Stimulated activated effector memory CD8-positive, alpha-beta T cell treated with anti-CD3 and anti-CD28 coated beads, Interleukin-12 subunit alpha, Interleukin-12 subunit beta, amount 100 ng/mL, for 72 hours (primary cell): ENCODE results near the gene POLA1.
A peak's percentile ranks its signal among the peaks of the same experiment; 100 is the strongest.
"Not testable (repeated sequence)": the region's sequence is repeated elsewhere in the genome, so short reads cannot be mapped to it uniquely, and the experiment has no call there.

Experiments used
- ATAC-seq: fragments of 150-1000 bp; cut with Tn5 transposase; 2 replicates; pipeline ENCODE4 v1.10.0; 2021
- DNase-seq, 2 donors: peaks; one replicate each; pipeline ENCODE4 v3.0.0; 2021 to 2022; ENCODE audit warnings: low spot score in 2 of 2
- H3K27ac Mint-ChIP-seq: one replicate; pipeline ENCODE4 v1.8.0; 2022; ENCODE audit warnings: mild to moderate bottlenecking, mixed read lengths
- H3K36me3 Mint-ChIP-seq: one replicate; pipeline ENCODE4 v1.8.0; 2022; ENCODE audit warnings: mild to moderate bottlenecking, mixed read lengths
- H3K4me1 Mint-ChIP-seq: one replicate; pipeline ENCODE4 v1.8.0; 2022; ENCODE audit warnings: mixed read lengths
- H3K4me3 Mint-ChIP-seq: one replicate; pipeline ENCODE4 v1.8.0; 2022; ENCODE audit warnings: mild to moderate bottlenecking, mixed read lengths
- H3K9me3 Mint-ChIP-seq: one replicate; pipeline ENCODE4 v1.8.0; 2022; ENCODE audit warnings: mixed read lengths

The POLA1 gene

GRCh38 chrX:24693453-24694202, at the start of gene POLA1:
Gene POLA1, plus strand, starts transcription at chrX:24693918. Its CDS starts 44 bp downstream, at chrX:24693962.
- Mint-ChIP-seq H3K36me3 (peaks cover 12% of the 10 kb centered on the region), H3K9me3 (no peaks in the 10 kb centered on the region), H3K27ac (peak within 1 kb of the TSS; percentile 97), H3K4me3 (peak within 1 kb of the TSS; percentile 90), H3K4me1 (peaks cover 8% of the 10 kb centered on the region)
- peak; percentile 56 to 83 for DNase-seq
- ATAC-seq, result peak; percentile 99

GRCh38 chrX:24646006-24646405, 47.7 kb upstream of the POLA1 start:
- no peak overlapping the region for H3K4me3 Mint-ChIP-seq

GRCh38 chrX:24646745-24647182, 47.0 kb upstream of the POLA1 start:
- ATAC-seq (peak; percentile 51), DNase-seq (no peak)
- Mint-ChIP-seq H3K9me3 (no peaks in the 10 kb centered on the region), H3K4me1 (peaks cover 15% of the 10 kb centered on the region), H3K4me3 (peak overlapping the region; percentile 75), H3K36me3 (no peaks in the 10 kb centered on the region), H3K27ac (peak overlapping the region; percentile 52)

More at GRCh38 chrX:24646006-24646405, 47.7 kb upstream of the POLA1 start:
- H3K4me1 Mint-ChIP-seq, result peaks cover 15% of the 10 kb centered on the region
- H3K36me3 Mint-ChIP-seq, result no peaks in the 10 kb centered on the region
- no peak overlapping the region for H3K27ac Mint-ChIP-seq
- DNase-seq, result no peak
- ATAC-seq, result no peak
- H3K9me3 Mint-ChIP-seq, result no peaks in the 10 kb centered on the region

- ATAC-seq (peak; percentile 99), DNase-seq (peak; percentile 8 to 57)
- H3K27ac Mint-ChIP-seq, result peak within 1 kb of the TSS; percentile 52
Observed at GRCh38 chrX:24647257-24648058, 46.3 kb upstream of the POLA1 start, which contains the start of gene PCYT1B. Gene PCYT1B, minus strand, starts transcription at chrX:24647347. Its CDS starts 242 bp downstream, at chrX:24647105.

GRCh38 chrX:24648495-24648894, 45.2 kb upstream of the POLA1 start:
- peaks cover 15% of the 10 kb centered on the region for H3K4me1 Mint-ChIP-seq
- H3K36me3 Mint-ChIP-seq, result no peaks in the 10 kb centered on the region
- H3K27ac Mint-ChIP-seq, result no peak overlapping the region
- H3K9me3 Mint-ChIP-seq, result no peaks in the 10 kb centered on the region
- no peak for ATAC-seq
- H3K4me3 Mint-ChIP-seq, result no peak overlapping the region
- DNase-seq, result no peak

More at GRCh38 chrX:24647257-24648058, 46.3 kb upstream of the POLA1 start, which contains the start of gene PCYT1B:
- Mint-ChIP-seq H3K36me3 (no peaks in the 10 kb centered on the region), H3K4me1 (peaks cover 15% of the 10 kb centered on the region), H3K9me3 (no peaks in the 10 kb centered on the region), H3K4me3 (peak within 1 kb of the TSS; percentile 75)

- Mint-ChIP-seq H3K4me3 (no peak overlapping the region), H3K27ac (no peak overlapping the region), H3K9me3 (no peaks in the 10 kb centered on the region), H3K36me3 (no peaks in the 10 kb centered on the region), H3K4me1 (peaks cover 14% of the 10 kb centered on the region)
- no peak for ATAC-seq
- no peak for DNase-seq
Observed at GRCh38 chrX:24651783-24652182, 41.9 kb upstream of the POLA1 start.

- not testable (repeated sequence) for H3K4me3 Mint-ChIP-seq, H3K4me1 Mint-ChIP-seq, DNase-seq, H3K36me3 Mint-ChIP-seq, ATAC-seq, H3K9me3 Mint-ChIP-seq, H3K27ac Mint-ChIP-seq
Observed at GRCh38 chrX:24655679-24656078, 38.0 kb upstream of the POLA1 start.

GRCh38 chrX:24657671-24658386, 35.9 kb upstream of the POLA1 start:
- Mint-ChIP-seq H3K27ac (no peak overlapping the region), H3K36me3 (no peaks in the 10 kb centered on the region), H3K4me3 (no peak overlapping the region), H3K4me1 (no peaks in the 10 kb centered on the region), H3K9me3 (no peaks in the 10 kb centered on the region)
- DNase-seq (no peak), ATAC-seq (no peak)

GRCh38 chrX:24658421-24658820, 35.3 kb upstream of the POLA1 start:
- ATAC-seq (no peak), DNase-seq (no peak)
- Mint-ChIP-seq H3K27ac (no peak overlapping the region), H3K4me1 (no peaks in the 10 kb centered on the region), H3K9me3 (no peaks in the 10 kb centered on the region), H3K4me3 (no peak overlapping the region), H3K36me3 (no peaks in the 10 kb centered on the region)

- DNase-seq (no peak), ATAC-seq (no peak)
- no peak overlapping the region for H3K27ac Mint-ChIP-seq
- no peak overlapping the region for H3K4me3 Mint-ChIP-seq
- H3K36me3 Mint-ChIP-seq, result no peaks in the 10 kb centered on the region
- no peaks in the 10 kb centered on the region for H3K4me1 Mint-ChIP-seq
- H3K9me3 Mint-ChIP-seq, result no peaks in the 10 kb centered on the region
Observed at GRCh38 chrX:24659106-24659505, 34.6 kb upstream of the POLA1 start.

GRCh38 chrX:24659646-24660045, 34.1 kb upstream of the POLA1 start:
- Mint-ChIP-seq H3K4me3 (no peak overlapping the region), H3K27ac (no peak overlapping the region), H3K9me3 (no peaks in the 10 kb centered on the region), H3K4me1 (no peaks in the 10 kb centered on the region), H3K36me3 (no peaks in the 10 kb centered on the region)
- DNase-seq (no peak), ATAC-seq (no peak)

GRCh38 chrX:24661292-24661691, 32.4 kb upstream of the POLA1 start:
- DNase-seq, result no peak
- no peak for ATAC-seq
- H3K27ac Mint-ChIP-seq, result no peak overlapping the region
- no peaks in the 10 kb centered on the region for H3K4me1 Mint-ChIP-seq
- no peaks in the 10 kb centered on the region for H3K9me3 Mint-ChIP-seq
- no peak overlapping the region for H3K4me3 Mint-ChIP-seq
- H3K36me3 Mint-ChIP-seq, result no peaks in the 10 kb centered on the region

GRCh38 chrX:24662352-24662751, 31.4 kb upstream of the POLA1 start:
- DNase-seq (no peak), ATAC-seq (no peak)
- Mint-ChIP-seq H3K9me3 (no peaks in the 10 kb centered on the region), H3K4me3 (no peak overlapping the region), H3K4me1 (no peaks in the 10 kb centered on the region), H3K36me3 (no peaks in the 10 kb centered on the region), H3K27ac (no peak overlapping the region)

- H3K4me3 Mint-ChIP-seq, result no peak overlapping the region
- ATAC-seq (no peak), DNase-seq (no peak)
- no peaks in the 10 kb centered on the region for H3K9me3 Mint-ChIP-seq
- no peaks in the 10 kb centered on the region for H3K4me1 Mint-ChIP-seq
- no peaks in the 10 kb centered on the region for H3K36me3 Mint-ChIP-seq
- no peak overlapping the region for H3K27ac Mint-ChIP-seq
Observed at GRCh38 chrX:24668111-24668510, 25.6 kb upstream of the POLA1 start.

- Mint-ChIP-seq H3K27ac (no peak overlapping the region), H3K36me3 (no peaks in the 10 kb centered on the region), H3K4me1 (no peaks in the 10 kb centered on the region), H3K4me3 (no peak overlapping the region), H3K9me3 (no peaks in the 10 kb centered on the region)
- no peak for ATAC-seq
- DNase-seq, result no peak
Observed at GRCh38 chrX:24672701-24673190, 21.0 kb upstream of the POLA1 start.
